NCI-H187 (cell line): Measurements from ENCODE around the gene TEX264.
A peak's percentile ranks its signal among the peaks of the same experiment; 100 is the strongest.

ENCODE experiments used
- DNase-seq, 2 experiments: peaks; one replicate each; lab custom pipeline; 2025; lab: John Stamatoyannopoulos, UW

The TEX264 gene

DNA sequence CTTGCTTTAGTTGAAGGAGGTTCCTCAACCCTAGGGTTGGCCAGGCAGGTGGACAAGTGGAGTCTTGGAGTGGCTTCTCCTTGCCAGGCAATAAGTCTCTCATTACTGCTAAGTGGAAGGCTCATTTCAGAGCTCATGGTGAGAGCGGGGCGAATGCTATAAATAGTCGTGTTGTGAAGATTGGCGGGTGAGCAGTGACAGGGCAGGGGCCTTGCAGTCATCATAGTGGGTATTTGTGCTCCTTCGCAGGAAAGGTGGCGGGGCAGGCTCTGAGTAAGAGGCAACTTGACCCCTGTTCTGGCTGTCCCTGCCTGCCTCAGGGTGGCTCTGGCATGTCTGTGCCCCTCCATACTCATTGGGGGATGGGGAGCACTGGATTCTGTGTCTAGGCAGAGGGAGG is 27.2 kb downstream of the TEX264 start:
- peak in 1 of 2 experiments; percentile 5 for DNase-seq

DNA sequence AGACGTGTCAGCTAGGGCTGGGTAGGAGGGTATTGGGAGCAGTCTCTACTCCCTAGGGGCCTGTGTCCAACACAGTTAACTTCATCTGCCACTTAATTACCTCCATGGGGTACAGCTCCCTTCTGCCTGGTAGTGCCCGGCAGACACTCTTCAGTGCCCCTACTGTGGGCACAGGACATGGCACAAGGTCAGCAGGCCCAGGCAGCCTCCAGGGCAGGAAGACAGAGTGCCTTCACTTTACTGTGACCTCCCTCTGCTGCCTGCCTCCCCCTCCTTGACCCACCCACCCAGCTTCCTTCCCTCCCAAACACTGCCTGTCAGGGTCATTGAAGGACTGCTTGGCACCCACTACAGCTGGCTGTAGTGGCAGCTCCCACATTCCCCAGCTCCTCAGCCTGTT is 29.4 kb downstream of the TEX264 start:
- no peak for DNase-seq

DNA sequence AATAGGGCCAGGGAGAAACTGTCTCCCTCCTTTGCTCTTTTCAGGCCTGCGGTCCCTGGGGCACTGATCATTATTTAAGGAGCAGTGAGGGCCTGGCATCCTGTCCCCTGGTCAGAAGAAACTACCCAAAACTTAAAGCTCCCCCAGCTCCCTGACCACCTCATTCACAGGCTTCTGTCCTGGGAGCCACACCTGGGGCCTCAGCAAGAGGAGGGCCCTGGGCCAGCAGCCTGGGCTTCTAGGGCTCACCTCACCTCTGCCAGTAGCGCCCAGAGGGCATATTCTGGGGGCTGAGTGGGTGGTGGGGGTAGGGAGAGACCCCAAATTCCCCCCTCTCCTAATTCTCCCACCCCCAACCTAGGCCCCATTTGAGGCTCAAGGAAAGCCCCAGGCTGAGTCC is 31.1 kb downstream of the TEX264 start:
- no peak for DNase-seq

DNA sequence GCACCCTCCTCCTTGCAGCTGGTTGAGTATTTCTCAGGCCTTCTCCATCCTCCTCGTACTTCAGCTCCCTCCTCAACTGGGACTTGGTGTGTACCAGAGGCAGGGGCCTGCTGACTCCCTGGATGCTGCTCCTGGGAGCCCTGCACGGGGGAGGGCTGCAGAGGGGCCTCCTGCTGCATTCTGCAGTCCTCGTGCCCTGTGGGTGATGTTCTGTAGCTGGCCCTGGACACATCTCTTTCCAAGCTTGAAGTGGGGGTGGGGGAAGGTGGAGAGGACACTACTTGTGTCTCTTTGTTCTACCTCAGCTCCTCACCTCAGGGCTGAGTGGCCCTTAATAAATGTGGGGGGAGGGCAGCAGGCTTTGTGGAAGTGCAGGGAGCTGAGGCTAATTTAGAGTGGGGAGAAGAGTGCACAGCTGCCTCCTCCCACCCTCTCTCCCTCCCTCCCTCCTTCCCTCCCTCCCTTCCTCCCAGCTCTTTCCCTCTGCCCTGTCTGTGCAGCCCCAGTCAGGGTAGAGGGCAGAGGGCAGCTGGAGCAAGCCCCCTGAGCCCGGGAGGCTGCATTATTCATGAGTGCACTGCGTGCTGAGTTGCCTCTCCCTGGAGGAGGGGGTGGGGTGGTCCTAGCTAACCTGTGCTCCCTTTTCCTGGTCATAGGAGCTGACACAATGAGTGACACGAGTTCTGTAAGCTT is 32.2 kb downstream of the TEX264 start:
- peak; percentile 48 to 51 for DNase-seq

DNA sequence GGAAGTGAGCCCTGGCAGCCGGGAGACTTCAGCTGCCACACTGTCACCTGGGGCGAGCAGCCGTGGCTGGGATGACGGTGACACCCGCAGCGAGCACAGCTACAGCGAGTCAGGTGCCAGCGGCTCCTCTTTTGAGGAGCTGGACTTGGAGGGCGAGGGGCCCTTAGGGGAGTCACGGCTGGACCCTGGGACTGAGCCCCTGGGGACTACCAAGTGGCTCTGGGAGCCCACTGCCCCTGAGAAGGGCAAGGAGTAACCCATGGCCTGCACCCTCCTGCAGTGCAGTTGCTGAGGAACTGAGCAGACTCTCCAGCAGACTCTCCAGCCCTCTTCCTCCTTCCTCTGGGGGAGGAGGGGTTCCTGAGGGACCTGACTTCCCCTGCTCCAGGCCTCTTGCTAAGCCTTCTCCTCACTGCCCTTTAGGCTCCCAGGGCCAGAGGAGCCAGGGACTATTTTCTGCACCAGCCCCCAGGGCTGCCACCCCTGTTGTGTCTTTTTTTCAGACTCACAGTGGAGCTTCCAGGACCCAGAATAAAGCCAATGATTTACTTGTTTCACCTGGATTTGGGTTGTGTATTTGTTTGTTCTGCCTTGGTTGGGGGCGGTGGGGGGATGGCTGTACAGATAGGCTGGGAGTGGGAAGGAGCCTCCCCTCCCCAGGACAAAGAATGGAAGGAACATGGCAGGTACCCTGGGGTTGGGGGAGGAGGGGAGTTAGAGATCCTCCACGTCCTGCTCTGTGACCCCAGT is 32.9 kb downstream of the TEX264 start:
- peak in 1 of 2 experiments; percentile 7 for DNase-seq

DNA sequence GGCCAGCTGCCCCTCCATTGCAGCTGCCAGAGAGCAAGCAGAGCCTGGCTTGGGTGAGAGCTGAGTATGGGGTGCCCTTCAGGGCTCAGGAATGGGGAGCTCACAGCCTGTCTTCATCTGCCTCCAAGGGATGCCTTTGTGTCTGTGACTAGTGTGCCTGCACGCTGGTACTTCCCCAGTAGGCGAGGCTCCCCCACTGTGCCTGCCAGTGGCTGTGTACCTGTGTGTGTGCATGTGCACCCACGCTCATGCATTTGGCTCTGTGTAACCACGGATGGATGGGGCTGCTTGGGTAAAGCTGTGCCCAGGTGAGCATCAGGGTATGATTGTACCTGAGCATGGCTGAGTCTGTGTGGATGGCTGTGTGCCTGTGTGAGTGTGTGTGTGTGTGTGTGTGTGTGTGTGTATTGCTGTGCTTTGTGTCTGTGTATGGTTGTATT is 33.5 kb downstream of the TEX264 start:
- DNase-seq: no peak

DNA sequence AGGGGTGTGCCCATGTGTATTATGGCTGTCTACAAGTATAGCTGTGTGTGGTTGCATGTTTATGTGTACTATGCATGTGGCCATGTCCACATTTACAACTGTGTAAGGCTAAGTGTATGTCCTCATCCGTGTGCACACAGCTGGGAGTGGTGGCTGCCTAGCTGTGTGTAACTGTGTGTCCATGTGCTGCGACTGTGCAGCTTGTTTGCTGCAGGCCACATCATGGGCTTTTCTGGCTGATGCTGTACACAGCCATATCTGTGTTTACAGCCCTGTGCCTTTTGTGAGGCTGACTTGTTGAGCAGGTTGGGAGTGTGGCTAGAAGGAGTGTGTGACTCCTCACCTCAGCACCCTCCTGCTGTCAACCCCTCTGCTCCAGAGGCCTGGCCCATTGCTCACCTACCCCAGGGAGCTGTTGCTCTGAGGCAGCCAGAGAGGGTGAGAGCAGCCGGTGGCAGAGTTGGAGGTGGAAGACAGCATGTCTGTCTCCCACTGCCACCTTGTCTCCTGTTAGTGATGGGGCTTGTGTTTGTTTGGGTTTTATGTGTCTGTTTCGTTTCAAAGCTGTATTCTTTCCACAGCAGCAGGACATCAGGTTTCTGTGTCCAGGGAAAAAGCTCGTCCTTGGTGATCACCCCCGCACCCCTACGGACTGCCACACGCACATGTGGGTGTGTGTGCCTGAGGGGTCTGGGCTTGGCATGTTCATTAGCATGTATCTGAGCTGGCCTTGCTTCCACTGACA is 34.4 kb downstream of the TEX264 start:
- DNase-seq: no peak

DNA sequence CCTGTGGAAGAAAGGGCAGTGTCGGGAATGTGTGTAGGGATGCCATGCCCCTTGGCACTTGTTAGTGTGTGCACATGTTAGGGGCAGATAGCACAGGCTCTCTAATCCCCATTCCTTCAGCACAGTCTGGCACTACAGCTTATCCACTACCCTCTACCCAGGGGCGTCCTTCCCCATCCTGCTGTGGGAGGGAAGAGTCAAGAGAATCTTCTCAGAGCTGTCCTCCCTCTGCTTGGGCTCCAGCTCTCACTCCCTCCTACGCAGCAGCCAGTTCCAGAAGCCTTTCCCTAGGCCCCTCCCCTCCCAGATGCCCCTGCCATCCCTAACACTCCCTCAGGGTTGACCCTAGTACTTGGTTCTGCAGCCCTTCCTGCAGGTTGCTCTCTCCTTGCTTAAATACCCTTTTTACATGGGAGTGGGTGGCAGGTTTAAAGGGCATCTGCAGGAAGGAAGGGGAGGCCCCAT is 35.0 kb downstream of the TEX264 start:
- no peak for DNase-seq

DNA sequence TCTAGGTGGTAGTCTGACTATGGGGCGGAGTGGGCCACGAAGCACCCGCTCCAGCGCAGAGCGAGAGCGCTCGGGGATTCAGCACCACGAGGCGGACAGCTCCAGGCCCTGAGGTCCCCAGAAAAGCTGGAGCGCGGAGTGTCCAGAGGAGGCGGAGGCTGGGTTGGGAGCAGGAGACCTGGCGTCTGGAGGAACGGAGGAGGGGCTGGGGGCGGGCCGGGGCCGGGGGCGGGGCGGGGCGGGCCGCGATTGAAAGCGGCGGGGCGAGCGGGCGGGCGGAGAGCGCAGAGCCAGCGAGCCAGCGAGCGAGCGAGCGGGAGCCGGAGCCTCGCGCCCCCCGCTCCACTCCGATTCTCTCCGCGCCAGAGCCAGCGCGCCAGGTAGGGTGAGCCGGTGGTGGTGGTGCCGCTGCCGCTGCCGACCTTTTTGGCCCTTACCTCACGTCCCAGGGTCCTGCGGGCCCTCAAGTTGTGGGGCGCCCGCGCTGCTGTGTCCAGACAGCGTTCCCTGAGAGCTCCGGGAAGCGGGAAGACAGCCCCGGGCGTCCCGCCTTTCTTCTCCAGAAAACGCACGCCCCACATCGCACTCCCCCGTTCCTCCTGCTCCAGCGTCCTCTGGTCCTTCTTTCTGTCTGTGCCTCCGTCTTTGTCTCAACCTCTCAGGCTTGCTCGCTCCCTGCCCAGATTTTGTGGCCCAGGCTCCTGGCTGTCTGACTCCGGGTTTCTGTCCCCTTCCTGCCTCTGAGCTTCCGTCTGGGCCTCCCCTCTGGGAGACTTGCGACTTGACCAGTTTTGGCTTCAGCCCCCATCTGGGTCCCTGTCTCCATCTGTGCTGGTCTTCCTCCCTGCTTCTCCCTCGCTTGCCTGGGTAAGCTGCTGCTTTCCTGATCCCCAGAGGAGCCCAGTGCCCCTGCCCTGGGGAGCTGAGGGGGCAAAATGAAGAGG is 36.0 kb downstream of the TEX264 start, which contains the start of gene GRM2:
Gene GRM2, plus strand, starts transcription at position 281 of the 944 bp plus-strand sequence. CDS start 1,916 bp downstream, outside the sequence.
- peak in 1 of 2 experiments; percentile 56 for DNase-seq

DNA sequence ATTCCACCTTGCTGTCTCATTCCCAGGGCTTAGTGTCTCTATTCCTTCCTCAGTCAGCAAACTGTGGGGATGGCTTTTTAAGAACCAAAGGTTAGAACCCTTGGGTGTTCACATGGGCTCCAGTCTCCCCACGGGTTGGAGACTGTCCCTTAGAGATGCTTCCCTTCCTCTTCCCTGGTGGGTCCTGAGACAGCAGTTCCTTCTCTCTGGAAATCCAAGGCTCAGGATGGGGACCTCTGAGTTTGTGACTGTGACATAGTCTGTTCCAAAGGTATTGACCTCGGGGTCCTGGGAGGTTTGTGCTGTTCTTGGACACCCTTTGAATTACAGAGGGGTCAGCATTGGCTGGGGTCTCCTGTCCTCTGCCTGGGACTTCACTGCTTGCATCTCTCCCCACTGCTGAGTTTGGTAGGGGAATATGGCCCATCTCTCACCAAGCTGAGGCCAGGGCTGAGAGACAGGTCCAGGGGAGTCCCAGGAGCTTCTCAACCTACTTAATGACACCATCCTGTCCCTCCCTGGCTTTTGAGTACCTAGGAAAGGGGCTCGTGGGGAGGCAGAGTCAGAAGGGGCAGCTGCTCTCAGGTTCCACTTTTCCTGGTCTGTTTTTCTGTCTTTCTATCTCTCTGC is 37.3 kb downstream of the TEX264 start:
- no peak for DNase-seq

DNA sequence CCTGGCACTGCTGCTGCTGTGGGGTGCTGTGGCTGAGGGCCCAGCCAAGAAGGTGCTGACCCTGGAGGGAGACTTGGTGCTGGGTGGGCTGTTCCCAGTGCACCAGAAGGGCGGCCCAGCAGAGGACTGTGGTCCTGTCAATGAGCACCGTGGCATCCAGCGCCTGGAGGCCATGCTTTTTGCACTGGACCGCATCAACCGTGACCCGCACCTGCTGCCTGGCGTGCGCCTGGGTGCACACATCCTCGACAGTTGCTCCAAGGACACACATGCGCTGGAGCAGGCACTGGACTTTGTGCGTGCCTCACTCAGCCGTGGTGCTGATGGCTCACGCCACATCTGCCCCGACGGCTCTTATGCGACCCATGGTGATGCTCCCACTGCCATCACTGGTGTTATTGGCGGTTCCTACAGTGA is 38.0 kb downstream of the TEX264 start:
- DNase-seq: no peak

DNA sequence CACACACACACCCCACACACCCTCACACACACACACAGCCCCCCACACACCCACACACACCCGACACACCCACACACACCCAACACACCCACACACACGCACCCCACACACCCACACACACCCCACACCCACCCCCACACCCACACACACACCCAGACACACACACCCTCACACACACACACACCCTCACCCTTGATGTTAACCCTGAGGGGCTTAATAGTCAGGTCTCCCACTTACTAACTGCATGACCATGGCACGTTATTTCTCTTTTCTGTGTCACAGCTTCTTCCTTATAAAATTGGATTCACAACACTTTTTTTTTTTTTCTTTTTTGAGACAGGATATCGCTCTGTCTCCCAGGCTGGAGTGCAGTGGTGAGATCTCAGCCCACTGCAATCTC is 38.6 kb downstream of the TEX264 start:
- no peak for DNase-seq

DNA sequence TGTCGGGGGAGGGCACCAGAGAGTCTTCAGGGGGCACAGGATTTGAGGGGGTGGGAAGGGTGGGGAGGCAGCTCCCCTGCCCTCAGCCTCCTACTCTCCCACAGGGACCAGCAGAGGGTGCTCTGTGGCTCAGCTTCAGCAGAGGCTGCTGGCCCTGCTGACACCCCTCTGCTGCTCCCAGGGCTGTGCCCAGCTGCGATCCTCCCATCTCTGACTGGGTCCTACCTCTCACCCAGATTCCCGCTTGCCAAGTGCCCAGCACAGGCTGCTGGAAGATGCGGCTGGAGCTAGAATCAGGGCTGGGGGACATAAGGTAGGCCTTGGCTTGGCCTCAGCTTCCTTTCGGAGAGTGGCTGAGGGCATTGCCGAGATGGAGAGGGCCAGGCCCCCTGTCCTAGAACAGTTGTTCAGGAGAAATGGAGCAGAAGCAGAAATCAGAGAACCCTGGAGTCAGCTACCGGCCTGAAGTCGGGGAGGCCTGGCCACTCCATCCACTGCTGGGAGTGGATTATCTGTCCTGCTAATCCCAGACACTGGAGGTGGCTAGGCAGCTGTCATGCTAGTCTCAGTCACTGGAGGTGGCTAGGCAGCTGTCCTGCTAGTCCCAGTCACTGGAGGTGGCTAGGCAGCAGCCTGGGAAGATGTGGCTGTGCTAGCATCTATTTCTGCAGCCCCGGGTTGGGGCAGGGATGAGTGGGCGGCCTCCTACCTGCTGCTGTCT is 39.7 kb downstream of the TEX264 start:
- DNase-seq: no peak

DNA sequence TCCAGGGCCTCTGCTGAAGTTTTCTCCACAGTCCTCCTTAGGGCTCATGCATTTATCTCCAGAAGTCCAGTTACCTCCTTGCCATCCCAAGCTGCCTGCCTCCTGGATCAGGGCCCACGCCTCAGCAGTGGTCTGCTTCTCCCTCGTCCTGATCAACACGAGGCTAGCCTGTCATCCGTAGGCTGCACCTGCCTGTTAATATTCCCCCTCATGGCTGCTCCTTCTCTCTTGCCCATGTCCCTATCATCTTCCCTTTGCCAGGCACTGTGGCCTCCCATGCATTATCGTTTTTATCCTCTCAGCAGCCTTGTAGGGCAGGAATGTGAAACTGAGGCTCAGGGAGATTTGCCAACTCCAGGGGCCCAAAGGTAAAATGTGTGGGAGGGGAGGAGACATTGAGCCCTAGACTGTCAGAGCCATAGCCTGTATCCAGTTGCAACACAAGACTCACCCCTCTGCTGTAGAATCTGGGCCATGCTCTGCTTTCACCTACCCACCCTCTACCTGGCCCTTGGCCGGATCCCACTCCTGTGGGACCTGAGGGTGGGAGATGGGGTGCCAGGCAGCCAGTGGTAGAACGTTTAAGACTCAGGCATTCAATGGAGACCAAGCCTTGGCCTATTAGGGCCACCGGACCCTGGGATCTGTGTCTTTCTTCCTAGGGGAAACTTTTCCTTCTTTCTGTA is 40.4 kb downstream of the TEX264 start:
- DNase-seq: no peak

DNA sequence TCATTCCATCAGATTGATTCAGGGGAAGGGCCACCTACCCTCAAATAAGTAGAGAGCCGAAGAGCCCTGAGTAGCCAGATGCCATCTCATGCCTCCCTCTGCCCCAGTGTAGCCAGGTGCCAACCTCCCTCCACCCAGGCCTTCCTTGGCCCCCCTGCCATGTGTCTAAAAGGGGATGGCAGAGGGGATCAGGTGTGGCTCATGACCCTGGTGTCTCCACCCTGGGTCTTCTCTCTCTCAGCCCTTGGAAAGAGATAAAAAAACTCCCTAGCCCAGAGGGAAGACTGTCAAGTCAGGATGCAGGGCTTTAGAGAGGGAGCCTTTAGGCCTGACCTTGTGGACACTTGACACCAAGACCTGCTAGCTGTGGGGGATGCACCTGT is 41.0 kb downstream of the TEX264 start:
- no peak for DNase-seq

DNA sequence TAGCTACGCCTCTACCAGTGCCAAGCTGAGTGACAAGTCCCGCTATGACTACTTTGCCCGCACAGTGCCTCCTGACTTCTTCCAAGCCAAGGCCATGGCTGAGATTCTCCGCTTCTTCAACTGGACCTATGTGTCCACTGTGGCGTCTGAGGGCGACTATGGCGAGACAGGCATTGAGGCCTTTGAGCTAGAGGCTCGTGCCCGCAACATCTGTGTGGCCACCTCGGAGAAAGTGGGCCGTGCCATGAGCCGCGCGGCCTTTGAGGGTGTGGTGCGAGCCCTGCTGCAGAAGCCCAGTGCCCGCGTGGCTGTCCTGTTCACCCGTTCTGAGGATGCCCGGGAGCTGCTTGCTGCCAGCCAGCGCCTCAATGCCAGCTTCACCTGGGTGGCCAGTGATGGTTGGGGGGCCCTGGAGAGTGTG is 41.5 kb downstream of the TEX264 start:
- DNase-seq: no peak

DNA sequence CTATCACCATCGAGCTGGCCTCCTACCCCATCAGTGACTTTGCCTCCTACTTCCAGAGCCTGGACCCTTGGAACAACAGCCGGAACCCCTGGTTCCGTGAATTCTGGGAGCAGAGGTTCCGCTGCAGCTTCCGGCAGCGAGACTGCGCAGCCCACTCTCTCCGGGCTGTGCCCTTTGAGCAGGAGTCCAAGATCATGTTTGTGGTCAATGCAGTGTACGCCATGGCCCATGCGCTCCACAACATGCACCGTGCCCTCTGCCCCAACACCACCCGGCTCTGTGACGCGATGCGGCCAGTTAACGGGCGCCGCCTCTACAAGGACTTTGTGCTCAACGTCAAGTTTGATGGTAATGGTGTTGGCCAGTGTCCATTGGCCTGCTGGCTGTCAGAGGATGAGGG is 41.9 kb downstream of the TEX264 start:
- DNase-seq: no peak

DNA sequence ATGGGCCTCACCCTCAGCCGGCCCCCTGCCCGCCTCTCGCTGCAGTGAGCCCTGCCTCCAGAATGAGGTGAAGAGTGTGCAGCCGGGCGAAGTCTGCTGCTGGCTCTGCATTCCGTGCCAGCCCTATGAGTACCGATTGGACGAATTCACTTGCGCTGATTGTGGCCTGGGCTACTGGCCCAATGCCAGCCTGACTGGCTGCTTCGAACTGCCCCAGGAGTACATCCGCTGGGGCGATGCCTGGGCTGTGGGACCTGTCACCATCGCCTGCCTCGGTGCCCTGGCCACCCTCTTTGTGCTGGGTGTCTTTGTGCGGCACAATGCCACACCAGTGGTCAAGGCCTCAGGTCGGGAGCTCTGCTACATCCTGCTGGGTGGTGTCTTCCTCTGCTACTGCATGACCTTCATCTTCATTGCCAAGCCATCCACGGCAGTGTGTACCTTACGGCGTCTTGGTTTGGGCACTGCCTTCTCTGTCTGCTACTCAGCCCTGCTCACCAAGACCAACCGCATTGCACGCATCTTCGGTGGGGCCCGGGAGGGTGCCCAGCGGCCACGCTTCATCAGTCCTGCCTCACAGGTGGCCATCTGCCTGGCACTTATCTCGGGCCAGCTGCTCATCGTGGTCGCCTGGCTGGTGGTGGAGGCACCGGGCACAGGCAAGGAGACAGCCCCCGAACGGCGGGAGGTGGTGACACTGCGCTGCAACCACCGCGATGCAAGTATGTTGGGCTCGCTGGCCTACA is 44.4 kb downstream of the TEX264 start:
- DNase-seq: no peak

DNA sequence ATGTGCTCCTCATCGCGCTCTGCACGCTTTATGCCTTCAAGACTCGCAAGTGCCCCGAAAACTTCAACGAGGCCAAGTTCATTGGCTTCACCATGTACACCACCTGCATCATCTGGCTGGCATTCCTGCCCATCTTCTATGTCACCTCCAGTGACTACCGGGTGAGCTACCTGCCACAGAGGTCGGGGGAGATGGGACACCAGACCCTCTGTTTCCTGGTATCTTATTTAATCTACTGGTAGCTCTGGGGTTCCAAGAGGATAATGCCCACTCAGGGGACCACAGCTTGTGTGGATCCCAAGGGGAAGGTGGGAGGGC is 44.9 kb downstream of the TEX264 start:
- DNase-seq: no peak
